Muscle layer of duodenum (tissue), 2 donors: ENCODE results near the gene ZFP3.
"Not testable (repeated sequence)": the region's sequence is repeated elsewhere in the genome, so short reads cannot be mapped to it uniquely, and the experiment has no call there.

Experiments
- H3K27ac ChIP-seq: one replicate; pipeline ENCODE4 v1.7.0; 2013; ENCODE audit warnings: mild to moderate bottlenecking, low read length
- H3K27me3 ChIP-seq: one replicate; pipeline ENCODE4 v1.7.0; 2013; ENCODE audit warnings: low read depth, mild to moderate bottlenecking, control low read depth, low read length
- H3K36me3 ChIP-seq, 2 donors: one replicate each; pipeline ENCODE4 v1.7.0; 2013; ENCODE audit warnings: low read length in 2 of 2, control low read depth in 1 of 2, mild to moderate bottlenecking in 1 of 2; ENCODE audit not compliant: insufficient read depth in 2 of 2, control insufficient read depth in 1 of 2
- H3K4me1 ChIP-seq, 2 donors: one replicate each; pipeline ENCODE4 v1.7.0; 2013; ENCODE audit warnings: low read length in 2 of 2, mild to moderate bottlenecking in 2 of 2, control low read depth in 1 of 2, moderate library complexity in 1 of 2; ENCODE audit not compliant: insufficient read depth in 2 of 2, control insufficient read depth in 1 of 2
- H3K4me3 ChIP-seq, 2 donors: one replicate each; pipeline ENCODE4 v1.7.0; 2013; ENCODE audit warnings: low read length in 2 of 2, low read depth in 1 of 2, mild to moderate bottlenecking in 1 of 2
- H3K9me3 ChIP-seq, 2 donors: one replicate each; pipeline ENCODE4 v1.7.0; 2013; ENCODE audit warnings: low read length in 2 of 2, control low read depth in 1 of 2, mild to moderate bottlenecking in 1 of 2; ENCODE audit not compliant: control insufficient read depth in 1 of 2
- donor health status: healthy.

Gene ZFP3

DNA sequence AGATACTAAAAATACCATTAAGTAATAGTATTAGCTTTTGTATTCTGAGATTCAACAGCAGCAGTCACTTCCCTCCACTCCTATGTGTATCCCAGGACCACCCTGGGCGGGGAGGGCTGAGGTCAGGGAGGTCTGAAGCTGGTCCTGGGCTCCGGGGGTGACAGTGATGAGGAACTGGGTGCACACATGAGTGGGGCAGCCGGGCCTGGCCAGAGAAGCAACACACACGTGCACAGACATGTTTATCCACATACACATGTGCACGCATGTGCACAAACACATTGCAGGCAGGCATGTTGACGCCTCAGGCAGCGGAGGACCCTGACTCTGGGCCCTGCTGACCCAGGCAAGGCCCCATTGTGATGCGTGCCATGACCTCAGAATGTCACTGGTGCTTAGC is 50.1 kb downstream of the ZFP3 start:
- not testable (repeated sequence) for H3K9me3 ChIP-seq, H3K4me3 ChIP-seq, H3K36me3 ChIP-seq, H3K27me3 ChIP-seq, H3K27ac ChIP-seq, H3K4me1 ChIP-seq

DNA sequence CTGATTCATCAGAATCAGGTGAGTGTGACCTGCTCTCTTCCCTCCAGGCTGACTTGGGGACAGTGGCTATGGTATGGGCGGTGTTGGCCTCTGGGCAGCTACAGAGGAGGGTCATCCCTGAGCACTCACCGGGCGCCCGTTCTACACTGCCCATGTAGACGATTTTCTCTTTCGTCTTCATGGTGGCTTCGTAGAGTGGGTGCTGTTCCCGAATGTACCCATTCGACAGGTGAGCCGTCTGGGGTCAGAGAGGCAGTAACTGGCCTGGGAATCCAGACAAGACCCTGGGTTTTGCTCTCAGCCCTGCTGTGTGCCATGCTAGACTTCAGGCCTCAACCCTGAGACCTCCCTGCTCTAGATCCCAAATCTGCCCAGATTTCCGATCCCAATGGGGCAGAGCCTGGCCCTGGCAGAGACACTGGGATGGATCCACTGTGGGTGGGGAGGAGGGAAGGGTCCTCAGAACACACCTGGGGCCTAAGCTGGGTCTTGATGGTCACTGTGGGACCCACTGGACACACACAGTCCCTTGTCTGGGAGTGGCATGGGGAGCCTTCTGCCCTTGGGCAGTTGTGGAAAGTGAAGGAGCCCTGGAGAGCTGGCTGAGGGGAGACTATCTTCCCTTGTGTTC is 50.8 kb downstream of the ZFP3 start:
- Histone ChIP-seq H3K27me3 (peaks cover under 1% of the 10 kb centered on the region), H3K9me3 (no peaks in the 10 kb centered on the region), H3K4me3 (no peak overlapping the region), H3K27ac (no peak overlapping the region), H3K4me1 (no peaks in the 10 kb centered on the region), H3K36me3 (no peaks in the 10 kb centered on the region)

DNA sequence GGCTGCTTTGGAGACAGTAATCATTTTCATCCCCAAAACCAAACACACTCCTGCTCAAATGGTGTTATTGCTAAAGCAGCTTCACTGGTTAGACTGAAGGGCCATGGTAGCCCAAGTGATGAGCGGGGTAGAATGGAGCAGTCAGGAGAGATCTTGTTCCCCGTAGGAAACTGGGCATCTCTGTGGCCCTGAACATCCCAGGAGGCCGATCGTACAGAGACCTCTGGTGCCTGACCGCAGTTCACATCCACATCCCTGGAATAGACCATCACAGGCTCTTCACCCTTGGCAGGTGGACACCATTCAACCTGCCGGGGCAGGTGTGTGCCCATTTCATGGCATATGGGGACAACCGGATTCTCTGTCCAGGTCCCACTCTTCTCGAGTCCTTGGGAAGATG is 51.5 kb downstream of the ZFP3 start:
- H3K4me3 ChIP-seq, H3K36me3 ChIP-seq, H3K27ac ChIP-seq, H3K27me3 ChIP-seq, H3K4me1 ChIP-seq, H3K9me3 ChIP-seq: not testable (repeated sequence)

DNA sequence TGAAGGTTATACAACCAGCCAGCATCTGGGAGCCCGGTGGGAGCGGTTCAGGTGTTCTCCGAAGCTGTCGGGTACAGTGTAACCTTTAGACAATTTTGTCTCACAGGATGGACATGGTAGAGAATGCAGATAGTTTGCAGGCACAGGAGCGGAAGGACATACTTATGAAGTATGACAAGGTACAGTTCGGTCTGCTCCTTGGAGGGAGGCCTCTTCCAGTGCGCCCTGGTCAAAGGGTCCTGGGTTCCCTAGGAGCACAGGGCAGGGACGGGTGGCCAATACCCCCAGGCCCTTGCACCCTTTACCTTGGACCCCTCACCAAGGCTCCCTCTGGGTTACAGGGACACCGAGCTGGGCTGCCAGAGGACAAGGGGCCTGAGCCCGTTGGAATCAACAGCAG is 52.0 kb downstream of the ZFP3 start:
- H3K9me3 ChIP-seq, H3K4me1 ChIP-seq, H3K27me3 ChIP-seq, H3K36me3 ChIP-seq, H3K27ac ChIP-seq, H3K4me3 ChIP-seq: not testable (repeated sequence)

DNA sequence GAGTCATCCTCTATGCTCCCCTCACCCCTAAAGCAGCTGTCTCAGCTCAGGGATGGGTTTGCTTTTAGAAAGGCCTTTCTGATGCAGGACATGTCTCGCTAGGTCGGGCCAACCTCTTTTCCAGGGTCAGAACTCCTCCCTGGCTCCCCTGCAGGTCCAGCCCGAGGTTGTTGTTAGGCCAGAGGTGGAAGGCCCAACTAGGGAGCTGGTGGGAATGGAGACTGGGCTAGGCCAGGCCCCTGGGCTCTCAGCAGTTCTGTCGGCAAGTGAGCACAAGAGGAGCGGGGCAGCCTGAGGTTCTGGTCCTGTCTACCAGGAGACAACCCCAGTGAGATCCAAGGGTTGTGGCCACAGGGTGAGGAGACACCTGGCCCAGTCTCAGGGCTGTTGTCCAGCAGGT is 52.4 kb downstream of the ZFP3 start:
- not testable (repeated sequence) for H3K36me3 ChIP-seq, H3K9me3 ChIP-seq, H3K4me3 ChIP-seq, H3K4me1 ChIP-seq, H3K27ac ChIP-seq, H3K27me3 ChIP-seq

DNA sequence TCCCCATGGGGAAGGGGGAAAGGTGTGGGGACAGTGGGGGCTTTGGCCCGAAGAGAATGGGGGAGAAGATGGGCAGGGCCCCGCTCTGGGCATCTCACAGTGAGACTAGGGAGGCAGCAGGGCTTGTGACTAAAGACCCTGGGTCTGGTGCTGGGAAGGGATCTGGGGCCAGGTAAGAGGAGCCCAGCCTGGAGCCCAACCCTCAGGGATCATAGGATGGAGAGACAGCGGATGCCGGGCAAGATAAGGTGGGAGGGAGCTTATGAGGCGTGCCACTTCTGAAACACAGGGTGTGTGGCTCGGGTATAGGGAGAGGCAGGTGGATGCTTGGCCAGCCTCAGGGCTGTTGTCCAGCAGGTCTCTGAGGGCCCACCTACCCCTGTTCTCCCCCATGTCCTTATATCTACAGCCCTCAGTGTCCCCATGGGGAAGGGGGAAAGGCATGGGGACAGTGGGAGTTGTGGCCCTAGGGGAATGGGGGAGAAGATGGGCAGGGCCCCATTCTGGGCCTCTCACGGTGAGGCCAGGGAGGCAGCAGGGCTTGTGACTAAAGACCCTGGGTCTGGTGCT is 53.0 kb downstream of the ZFP3 start:
- no peaks in the 10 kb centered on the region for H3K9me3 ChIP-seq
- H3K4me1 ChIP-seq = no peaks in the 10 kb centered on the region
- no peak overlapping the region for H3K27ac ChIP-seq
- H3K36me3 ChIP-seq = no peaks in the 10 kb centered on the region
- H3K4me3 ChIP-seq = no peak overlapping the region
- H3K27me3 ChIP-seq = no peaks in the 10 kb centered on the region

DNA sequence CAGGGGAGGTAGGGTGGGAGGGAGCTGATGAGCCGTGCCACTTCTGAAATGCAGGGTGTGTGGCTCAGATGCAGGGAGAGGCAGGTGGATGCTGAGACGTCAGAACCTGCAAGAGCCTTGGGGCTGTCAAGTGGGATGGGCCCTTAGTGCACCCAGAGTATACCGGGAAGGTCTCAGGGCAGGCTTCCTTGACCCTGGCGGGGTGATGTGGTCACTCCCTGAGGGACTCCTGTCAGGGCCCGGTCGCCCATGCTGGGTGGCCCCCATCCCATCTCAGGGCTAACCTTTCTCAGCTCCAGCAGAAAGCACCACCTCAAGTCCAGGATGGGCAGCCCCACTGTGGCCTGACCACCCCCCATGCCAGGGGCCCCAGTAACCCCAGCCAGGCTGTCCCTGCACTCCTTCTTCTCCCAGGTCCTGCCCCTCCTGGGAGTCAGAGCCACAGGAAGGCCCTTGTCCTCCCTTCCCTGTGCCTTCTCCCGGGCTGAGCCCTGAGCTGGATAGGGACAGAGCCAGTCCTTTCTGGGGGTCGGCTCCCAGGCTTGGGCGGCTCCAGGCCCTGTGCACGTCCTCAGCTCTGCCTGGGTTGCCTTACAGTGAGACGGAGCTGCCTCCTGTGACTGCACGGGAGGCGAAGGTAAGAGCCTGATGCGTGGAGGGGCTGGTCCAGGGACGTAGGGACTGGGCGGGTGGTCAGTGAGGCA is 53.7 kb downstream of the ZFP3 start:
- H3K4me1 ChIP-seq, H3K9me3 ChIP-seq, H3K27me3 ChIP-seq, H3K27ac ChIP-seq, H3K36me3 ChIP-seq, H3K4me3 ChIP-seq: not testable (repeated sequence)

DNA sequence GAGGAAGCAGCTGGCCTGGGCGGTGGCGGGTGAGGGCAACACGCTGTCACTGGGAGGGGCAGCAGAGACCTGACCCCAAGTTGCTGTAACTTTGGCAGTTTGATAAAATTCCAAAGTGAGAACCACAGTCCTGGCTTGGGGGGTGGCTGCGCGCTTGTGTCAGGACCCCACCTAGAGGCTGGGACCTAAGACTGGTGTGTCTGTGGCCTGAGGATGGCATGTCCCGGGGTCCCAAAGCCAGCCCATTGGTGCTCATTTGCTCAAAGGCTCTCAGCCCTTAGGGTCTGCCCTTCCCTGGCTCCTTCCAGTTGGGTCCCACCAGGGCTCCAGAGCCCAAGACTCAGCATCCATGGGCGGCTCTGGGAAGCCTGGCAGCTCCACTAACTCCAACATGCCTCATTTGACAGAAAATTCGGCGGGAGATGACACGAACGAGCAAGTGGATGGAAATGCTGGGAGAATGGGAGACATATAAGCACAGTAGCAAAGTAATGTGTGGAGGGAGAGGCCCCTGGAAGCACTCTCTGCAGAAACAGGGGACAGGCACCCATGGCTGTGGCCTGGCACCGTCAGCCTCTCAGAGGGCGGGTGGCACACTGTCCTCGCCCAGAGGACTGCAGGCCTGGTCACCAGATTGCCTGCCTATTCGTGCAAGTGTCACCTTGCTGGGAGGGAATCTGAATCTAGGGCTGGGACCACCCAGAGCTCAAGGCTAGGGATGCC is 54.4 kb downstream of the ZFP3 start:
- not testable (repeated sequence) for H3K9me3 ChIP-seq, H3K4me3 ChIP-seq, H3K27me3 ChIP-seq, H3K27ac ChIP-seq, H3K36me3 ChIP-seq, H3K4me1 ChIP-seq

DNA sequence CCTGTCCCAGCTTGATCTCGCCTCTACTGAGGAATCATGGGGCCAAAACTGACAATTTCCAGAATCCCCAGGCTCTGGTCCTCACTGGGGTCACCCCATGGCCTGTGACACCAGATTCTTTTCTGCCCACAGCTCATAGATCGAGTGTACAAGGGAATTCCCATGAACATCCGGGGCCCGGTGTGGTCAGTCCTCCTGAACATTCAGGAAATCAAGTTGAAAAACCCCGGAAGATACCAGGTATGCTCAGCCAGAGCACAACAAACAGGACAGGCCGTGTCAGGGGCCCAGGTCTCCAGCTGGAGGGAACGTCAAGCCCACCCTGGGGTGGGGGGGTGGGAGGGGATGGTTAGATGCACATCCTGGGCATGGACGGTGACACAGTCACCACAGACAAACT is 55.0 kb downstream of the ZFP3 start:
- H3K27ac ChIP-seq = no peak overlapping the region
- H3K27me3 ChIP-seq = no peaks in the 10 kb centered on the region
- no peaks in the 10 kb centered on the region for H3K36me3 ChIP-seq
- no peaks in the 10 kb centered on the region for H3K9me3 ChIP-seq
- no peaks in the 10 kb centered on the region for H3K4me1 ChIP-seq
- H3K4me3 ChIP-seq = no peak overlapping the region

DNA sequence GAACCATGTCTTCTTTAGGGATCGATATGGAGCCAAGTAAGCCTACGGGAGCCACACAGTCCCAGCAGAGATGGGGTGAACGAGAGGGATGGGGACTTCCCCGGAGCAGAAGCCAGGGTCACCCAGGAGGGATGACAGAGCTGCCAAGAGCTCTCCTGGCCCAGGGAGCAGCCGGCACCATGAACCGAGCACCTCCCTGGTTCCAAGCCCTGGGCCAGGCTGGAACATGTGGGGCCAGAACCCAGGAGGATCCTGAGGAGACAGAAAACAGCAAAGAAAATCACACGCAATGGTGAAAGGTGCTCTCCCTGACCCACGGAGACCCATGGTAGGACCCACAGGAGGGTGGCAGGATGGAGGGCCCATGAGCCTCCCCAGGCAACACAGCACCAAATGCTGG is 55.7 kb downstream of the ZFP3 start:
- not testable (repeated sequence) for H3K4me1 ChIP-seq, H3K4me3 ChIP-seq, H3K27me3 ChIP-seq, H3K36me3 ChIP-seq, H3K27ac ChIP-seq, H3K9me3 ChIP-seq

DNA sequence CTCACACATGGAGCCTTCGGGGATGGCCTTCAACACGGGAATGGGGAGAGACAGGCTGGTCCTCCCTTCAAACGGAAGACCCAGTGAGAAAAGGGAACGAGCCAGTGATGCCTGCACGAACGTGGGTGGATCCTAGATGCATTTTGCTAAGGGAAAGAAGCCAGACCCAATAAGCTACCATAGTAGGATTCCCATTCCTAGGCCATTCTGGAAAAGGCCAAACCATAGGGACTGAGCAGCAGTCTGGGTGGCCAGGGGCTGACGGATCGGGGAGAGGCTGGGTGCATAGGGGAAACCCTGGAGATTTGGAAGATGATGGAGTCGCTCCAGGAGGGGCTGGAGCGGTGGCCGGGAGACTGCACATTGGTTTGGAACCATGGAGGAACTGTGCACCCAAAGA is 56.3 kb downstream of the ZFP3 start:
- not testable (repeated sequence) for H3K4me1 ChIP-seq, H3K36me3 ChIP-seq, H3K9me3 ChIP-seq, H3K27ac ChIP-seq, H3K4me3 ChIP-seq, H3K27me3 ChIP-seq
